ENCODE data around the gene FAM117A. TPM values are rescaled to one million over a fixed set of nuclear protein-coding genes. Genes with fewer than 3 reads are reported as not detected.

Gene FAM117A
- total and polyA plus RNA-seq, 10 of the 15 experiments (the other 5 are each of a cell fraction or from before 2014, with no cell fraction given): 2.1 to 29.6 (median 20.0) TPM

DNA sequence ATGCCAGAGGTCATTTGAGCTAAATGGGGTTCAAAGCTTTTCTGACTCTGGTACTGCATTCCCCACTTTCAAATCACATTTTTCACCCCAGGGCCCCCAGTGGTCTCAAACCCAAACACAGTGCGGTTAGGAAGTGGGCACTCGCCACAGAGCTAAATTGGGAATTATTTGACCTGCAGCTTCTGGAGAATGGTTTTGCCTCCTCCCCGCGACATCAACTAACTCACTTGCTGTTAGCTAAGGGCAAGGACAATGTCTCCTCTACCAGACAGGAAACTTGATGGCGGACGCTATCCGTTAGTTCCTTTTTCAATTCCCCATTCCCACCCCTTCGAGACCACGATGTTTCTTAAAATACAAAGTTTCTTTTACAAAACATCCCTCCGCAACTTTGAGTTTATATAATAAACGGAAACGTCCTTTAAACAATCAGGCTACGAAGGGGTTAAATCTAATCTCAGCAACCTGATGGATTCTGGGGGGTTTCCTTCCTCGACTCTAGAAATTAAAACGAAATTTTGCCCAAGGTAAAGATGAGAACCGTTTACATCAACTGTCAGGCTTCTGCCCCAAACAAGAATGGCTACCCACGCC is 24.1 kb upstream of the FAM117A start (continued):
- 0 out of 2 replicates have a peak, but pooled peaks have one; percentile 70 for TF ChIP-seq MTA3 (IDR thresholded peaks at IDR 0.05; ENCODE audit: borderline replicate concordance, low read length)
- peak; percentile 87 for TF ChIP-seq PAX8 (IDR thresholded peaks at IDR 0.05)
- TF ChIP-seq MTA2 (IDR thresholded peaks at IDR 0.05; ENCODE audit: low read depth): peak; percentile 27; the same call in 1 of the 2 replicates
- TF ChIP-seq, protein P1, sequence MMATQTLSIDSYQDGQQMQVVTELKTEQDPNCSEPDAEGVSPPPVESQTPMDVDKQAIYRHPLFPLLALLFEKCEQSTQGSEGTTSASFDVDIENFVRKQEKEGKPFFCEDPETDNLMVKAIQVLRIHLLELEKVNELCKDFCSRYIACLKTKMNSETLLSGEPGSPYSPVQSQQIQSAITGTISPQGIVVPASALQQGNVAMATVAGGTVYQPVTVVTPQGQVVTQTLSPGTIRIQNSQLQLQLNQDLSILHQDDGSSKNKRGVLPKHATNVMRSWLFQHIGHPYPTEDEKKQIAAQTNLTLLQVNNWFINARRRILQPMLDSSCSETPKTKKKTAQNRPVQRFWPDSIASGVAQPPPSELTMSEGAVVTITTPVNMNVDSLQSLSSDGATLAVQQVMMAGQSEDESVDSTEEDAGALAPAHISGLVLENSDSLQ (IDR thresholded peaks at IDR 0.05): peak; percentile 90
- TF ChIP-seq EED (IDR thresholded peaks at IDR 0.05; ENCODE audit: low read depth): peak; percentile 51; the same call in 1 of the 2 replicates
- TF ChIP-seq RUNX3 (IDR thresholded peaks at IDR 0.05; ENCODE audit: low read length): peak; percentile 91
- peak; percentile 37; the same call in 1 of the 2 replicates for TF ChIP-seq BMI1 (IDR thresholded peaks at IDR 0.05; ENCODE audit: borderline replicate concordance)
- TF ChIP-seq, protein P2, sequence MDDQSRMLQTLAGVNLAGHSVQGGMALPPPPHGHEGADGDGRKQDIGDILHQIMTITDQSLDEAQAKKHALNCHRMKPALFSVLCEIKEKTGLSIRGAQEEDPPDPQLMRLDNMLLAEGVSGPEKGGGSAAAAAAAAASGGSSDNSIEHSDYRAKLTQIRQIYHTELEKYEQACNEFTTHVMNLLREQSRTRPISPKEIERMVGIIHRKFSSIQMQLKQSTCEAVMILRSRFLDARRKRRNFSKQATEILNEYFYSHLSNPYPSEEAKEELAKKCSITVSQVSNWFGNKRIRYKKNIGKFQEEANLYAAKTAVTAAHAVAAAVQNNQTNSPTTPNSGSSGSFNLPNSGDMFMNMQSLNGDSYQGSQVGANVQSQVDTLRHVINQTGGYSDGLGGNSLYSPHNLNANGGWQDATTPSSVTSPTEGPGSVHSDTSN (IDR thresholded peaks at IDR 0.05; ENCODE audit: insufficient replicate concordance, low read depth, low read length): peak; percentile 60
- TF ChIP-seq, protein P3, sequence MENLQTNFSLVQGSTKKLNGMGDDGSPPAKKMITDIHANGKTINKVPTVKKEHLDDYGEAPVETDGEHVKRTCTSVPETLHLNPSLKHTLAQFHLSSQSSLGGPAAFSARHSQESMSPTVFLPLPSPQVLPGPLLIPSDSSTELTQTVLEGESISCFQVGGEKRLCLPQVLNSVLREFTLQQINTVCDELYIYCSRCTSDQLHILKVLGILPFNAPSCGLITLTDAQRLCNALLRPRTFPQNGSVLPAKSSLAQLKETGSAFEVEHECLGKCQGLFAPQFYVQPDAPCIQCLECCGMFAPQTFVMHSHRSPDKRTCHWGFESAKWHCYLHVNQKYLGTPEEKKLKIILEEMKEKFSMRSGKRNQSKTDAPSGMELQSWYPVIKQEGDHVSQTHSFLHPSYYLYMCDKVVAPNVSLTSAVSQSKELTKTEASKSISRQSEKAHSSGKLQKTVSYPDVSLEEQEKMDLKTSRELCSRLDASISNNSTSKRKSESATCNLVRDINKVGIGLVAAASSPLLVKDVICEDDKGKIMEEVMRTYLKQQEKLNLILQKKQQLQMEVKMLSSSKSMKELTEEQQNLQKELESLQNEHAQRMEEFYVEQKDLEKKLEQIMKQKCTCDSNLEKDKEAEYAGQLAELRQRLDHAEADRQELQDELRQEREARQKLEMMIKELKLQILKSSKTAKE (IDR thresholded peaks at IDR 0.05; ENCODE audit: low read depth, poor library complexity, severe bottlenecking): peak; percentile 46
- TF ChIP-seq JUNB (IDR thresholded peaks at IDR 0.05): 0 out of 2 replicates have a peak, but pooled peaks have one; percentile 9
- no peak for TF ChIP-seq NR2C2 (IDR thresholded peaks at IDR 0.05; ENCODE audit: borderline replicate concordance, control insufficient read depth, insufficient read length, low read depth)
- TF ChIP-seq MYB (IDR thresholded peaks at IDR 0.05; ENCODE audit: borderline replicate concordance, low read depth, low read length): 0 out of 2 replicates have a peak, but pooled peaks have one; percentile 88
- TF ChIP-seq CBFB (IDR thresholded peaks at IDR 0.05; ENCODE audit: low read depth): 0 out of 2 replicates have a peak, but pooled peaks have one; percentile 57
- peak; percentile 72; the same call in 1 of the 2 replicates for TF ChIP-seq MEF2A (IDR thresholded peaks at IDR 0.05; ENCODE audit: insufficient read depth, low read depth, low read length)
- TF ChIP-seq DPF2 (IDR thresholded peaks at IDR 0.05): 0 out of 2 replicates have a peak, but pooled peaks have one; percentile 3
- TF ChIP-seq MEF2B (IDR thresholded peaks at IDR 0.05; ENCODE audit: partially characterized antibody, poor library complexity, severe bottlenecking): peak; percentile 37
- no peak for TF ChIP-seq CREM (IDR thresholded peaks at IDR 0.05; ENCODE audit: low read depth)
- TF ChIP-seq ZSCAN29 (IDR thresholded peaks at IDR 0.05): no peak
- TF ChIP-seq, protein P4, sequence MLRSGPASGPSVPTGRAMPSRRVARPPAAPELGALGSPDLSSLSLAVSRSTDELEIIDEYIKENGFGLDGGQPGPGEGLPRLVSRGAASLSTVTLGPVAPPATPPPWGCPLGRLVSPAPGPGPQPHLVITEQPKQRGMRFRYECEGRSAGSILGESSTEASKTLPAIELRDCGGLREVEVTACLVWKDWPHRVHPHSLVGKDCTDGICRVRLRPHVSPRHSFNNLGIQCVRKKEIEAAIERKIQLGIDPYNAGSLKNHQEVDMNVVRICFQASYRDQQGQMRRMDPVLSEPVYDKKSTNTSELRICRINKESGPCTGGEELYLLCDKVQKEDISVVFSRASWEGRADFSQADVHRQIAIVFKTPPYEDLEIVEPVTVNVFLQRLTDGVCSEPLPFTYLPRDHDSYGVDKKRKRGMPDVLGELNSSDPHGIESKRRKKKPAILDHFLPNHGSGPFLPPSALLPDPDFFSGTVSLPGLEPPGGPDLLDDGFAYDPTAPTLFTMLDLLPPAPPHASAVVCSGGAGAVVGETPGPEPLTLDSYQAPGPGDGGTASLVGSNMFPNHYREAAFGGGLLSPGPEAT (IDR thresholded peaks at IDR 0.05; ENCODE audit: low read depth): peak; percentile 68; the same call in 1 of the 2 replicates

All from GM12878 (cell line).